ENCODE data around the gene METAP1D.

Gene METAP1D

DNA sequence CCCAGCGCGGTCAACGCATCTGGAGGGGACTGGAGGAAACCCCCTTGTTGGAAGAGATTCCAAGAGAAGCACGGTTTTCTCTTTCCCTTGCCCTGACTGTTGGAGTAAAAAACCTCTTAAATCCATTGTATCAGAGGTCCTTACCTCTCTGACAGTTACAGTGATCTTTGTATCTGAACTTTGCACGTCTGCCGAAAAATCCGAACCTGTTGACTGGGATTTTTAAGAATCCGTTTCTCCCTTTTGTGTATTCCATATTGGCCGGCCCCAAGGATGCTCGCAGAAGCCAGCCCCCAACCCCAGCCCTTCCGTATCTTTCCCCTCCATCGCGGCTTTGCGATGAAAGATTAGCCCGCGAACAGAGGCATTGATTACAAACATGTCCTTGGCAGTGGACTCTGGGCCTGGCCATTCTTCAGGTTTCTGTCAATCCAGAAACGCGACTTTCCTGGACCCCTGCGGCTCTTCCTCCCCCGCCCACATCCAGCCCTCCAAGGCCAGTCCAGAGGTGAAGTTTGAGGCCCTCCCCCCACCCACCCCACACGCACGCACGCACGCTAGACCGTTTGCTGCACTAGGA is 81.0 kb downstream of the METAP1D start:
- no peak for DNase-seq (ENCODE audit: low read depth)

GRCh38 chr2:172081221-172082022 is 81.7 kb downstream of the METAP1D start:
- DNase-seq (ENCODE audit: low read depth): no peak

GRCh38 chr2:172082105-172082943 is 82.6 kb downstream of the METAP1D start:
- no peak for DNase-seq (ENCODE audit: low read depth)

DNA sequence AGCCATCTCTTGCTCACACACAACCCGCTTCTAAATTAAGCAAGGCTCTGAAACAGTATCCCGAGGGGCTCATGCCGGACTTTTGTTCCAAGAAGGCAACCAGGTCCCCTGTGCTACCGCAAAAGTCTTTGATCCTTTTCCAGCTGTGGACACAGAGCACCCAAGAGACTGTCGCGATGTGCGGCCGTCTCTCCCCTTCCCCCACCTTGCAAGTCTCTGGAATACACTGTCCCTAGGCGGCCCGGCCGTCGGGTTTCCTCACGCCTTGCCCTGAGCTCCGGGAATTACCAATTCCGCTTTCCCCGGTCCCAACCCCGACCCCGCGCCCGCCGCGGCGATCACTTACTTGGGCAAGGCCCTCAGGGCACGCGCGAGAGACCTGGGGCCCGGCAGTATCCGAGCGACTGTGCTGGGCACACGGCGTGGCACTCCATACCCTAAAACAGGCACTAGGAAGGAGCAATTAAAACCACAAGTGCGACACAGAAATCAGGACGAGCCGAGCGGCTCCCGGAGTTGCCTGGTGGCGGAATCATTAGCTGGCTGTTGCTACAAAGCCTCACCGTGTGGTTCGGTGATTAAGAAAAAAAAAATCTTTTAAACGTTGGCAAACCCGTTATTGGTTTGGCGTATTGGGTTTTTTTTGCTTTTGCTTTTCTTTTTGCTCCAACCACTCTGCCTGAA is 83.3 kb downstream of the METAP1D start:
- DNase-seq (ENCODE audit: low read depth): no peak

GRCh38 chr2:172083628-172084394 is 84.1 kb downstream of the METAP1D start:
- DNase-seq (ENCODE audit: low read depth): no peak

GRCh38 chr2:172084395-172084644 is 84.6 kb downstream of the METAP1D start:
- no peak for DNase-seq (ENCODE audit: low read depth)

- peak; percentile 47 for DNase-seq (ENCODE audit: low read depth)
Observed at GRCh38 chr2:172084645-172085459, 85.1 kb downstream of the METAP1D start.

GRCh38 chr2:172085460-172086159 is 85.9 kb downstream of the METAP1D start, which contains the start of gene DLX1:
DLX1 (plus strand) TSS chr2:172085507; CDS start chr2:172085678, 171 bp downstream.
- no peak for DNase-seq (ENCODE audit: low read depth)

DNA sequence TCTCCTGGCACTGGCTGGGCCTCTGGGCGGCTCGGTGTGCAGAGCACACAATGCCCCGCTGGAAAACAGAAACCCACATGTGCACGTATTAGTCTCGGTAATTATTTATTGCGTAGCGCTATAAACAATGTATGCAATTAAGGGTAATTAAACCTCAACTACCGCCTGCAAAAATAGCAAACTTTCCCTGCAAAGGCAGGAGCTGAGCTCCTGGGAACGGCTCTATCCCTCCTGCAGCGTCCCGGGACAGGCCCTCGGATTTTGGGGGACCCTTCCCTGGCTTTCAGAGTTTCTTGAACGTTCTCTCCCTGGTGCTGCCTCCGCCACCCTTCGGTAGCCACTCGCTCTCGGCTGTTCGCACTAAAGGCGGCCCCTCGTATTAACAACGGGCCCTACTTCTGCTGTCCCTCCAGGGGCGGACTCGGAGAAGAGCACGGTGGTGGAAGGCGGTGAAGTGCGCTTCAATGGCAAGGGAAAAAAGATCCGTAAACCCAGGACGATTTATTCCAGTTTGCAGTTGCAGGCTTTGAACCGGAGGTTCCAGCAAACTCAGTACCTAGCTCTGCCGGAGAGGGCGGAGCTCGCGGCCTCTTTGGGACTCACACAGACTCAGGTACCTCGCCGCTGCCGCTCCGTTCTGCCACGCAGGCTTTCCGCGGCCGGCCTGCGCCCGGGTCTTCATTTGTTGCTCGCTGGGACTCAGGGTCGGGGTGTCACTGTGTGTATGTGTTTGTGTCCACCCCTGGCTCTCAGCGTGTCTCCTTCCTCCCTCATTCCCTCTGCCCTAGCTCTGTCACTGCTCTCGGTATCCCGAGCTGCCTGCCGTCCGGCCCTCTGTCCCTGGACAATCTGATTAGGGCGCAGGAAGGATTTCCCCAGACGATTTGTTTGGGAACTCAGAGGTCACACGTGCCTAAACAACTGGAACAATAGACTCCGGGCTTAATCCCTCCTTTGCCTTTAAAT is 86.8 kb downstream of the METAP1D start:
- DNase-seq (ENCODE audit: low read depth): no peak

GRCh38 chr2:172087207-172087779 is 87.5 kb downstream of the METAP1D start:
- DNase-seq (ENCODE audit: low read depth): no peak

- DNase-seq (ENCODE audit: low read depth): no peak
Observed at GRCh38 chr2:172087780-172088244, 88.1 kb downstream of the METAP1D start.

- no peak for DNase-seq (ENCODE audit: low read depth)
Observed at GRCh38 chr2:172088245-172089004, 88.7 kb downstream of the METAP1D start.

- DNase-seq (ENCODE audit: low read depth): no peak
Observed at GRCh38 chr2:172089005-172089504, 89.3 kb downstream of the METAP1D start.

- no peak for DNase-seq (ENCODE audit: low read depth)
Observed at GRCh38 chr2:172089633-172090032, 89.9 kb downstream of the METAP1D start.

DNA sequence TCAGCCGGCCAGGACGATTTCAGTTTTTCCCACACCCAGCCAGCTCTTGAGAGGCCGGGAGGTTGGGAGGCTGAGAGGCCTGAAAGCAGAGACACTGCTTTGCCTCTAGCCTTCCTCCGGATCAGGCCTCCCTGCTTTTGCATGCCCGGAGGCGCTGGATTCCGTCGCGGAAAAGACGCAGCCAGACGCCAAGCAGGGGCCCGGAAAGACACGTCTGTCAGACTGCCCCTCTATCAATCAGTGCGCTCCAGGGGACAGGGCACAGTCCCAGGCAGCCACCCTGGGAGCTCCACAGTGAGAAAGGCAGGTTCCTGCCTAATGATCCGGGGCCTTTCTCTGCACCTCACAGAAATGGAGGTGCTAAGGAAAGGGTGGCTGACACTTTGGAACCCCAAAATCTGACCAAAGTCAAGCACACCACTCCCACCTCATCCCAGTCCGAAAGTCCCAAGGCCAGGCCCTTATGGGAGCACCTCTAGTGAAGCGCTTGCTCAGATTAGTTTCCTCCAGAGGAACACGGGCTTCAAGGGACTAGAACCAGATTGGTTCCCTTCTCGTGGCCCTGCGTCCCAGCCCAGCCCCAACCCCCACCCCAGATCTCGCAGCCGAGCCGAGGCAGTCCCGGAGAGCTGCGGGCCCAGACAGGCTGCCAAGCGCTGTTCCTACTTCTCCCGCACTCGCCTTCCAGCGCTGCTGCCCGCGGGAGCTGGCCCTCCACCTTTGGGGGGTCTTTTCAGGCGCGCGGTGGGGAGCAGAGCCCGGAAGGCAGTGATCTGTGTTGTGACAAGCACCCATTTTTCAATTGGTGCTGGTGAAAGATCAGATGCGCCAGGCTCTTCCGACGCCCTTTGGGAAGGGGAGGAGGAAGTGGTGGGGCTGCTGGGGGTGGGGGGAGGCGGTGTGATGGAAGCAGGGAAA is 90.5 kb downstream of the METAP1D start:
- DNase-seq (ENCODE audit: low read depth): no peak

DNA sequence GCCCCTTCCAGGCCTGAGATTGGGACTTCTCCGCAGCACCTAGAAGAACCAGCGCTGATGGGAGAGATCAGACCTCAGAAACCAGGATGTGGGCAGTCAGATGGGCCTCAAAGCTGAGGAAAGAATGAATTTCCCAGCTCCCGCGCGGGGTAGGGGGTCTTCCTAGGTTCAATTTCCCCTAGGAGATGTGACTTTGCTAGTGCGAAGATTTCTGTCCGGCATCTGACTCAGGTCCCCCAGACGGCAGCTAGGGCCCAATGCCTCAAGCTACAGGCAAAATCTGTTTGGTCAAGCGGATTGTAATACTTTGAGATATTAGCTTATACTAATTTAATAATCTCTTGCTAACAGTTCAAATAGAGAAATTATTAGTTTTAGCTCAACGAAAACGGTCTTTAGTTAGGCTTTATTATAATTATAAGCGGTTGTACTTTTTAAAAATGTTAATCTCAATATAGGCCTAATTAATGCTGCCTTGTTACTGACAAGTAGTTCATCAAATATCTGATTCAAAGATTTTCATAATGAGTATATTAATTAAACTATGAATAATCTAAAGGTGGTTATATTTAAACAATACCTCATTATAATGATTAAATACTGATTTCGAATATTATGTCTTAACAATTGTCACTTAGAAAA is 91.4 kb downstream of the METAP1D start:
- no peak for DNase-seq (ENCODE audit: low read depth)
